Activated CD8-positive, alpha-beta memory T cell treated with anti-CD3 and anti-CD28 coated beads, Interleukin-2, amount 10 ng/mL, durations not matched to agents 7 days and 5 days (primary cell): ENCODE measurements around the gene LRRC10B. TPM values are rescaled to one million over a fixed set of nuclear protein-coding genes. Genes with fewer than 3 reads are reported as not detected.
A peak's percentile ranks its signal among the peaks of the same experiment; 100 is the strongest.

Experiments
- ATAC-seq: fragments of 150-1000 bp; cut with Tn5 transposase; one replicate; pipeline ENCODE4 v1.10.0; 2021; ENCODE audit warnings: moderate library complexity
- CTCF ChIA-PET: fragments of 350-600 bp; sonication (Branson Sonifier 250); formaldehyde crosslinking; loops from one replicate; lab custom pipeline; 2021; ENCODE audit warnings: antibody characterized with exemption; lab: Charles Lee
- DNase-seq: peaks from one replicate; pipeline ENCODE4 v3.0.0-alpha.2; 2020
- H3K27ac Mint-ChIP-seq: one replicate; pipeline ENCODE4 v1.8.0; 2021; ENCODE audit warnings: mild to moderate bottlenecking, mixed read lengths
- H3K27me3 Mint-ChIP-seq: one replicate; pipeline ENCODE4 v1.8.0; 2021; ENCODE audit warnings: mixed read lengths
- H3K36me3 Mint-ChIP-seq: one replicate; pipeline ENCODE4 v1.8.0; 2021; ENCODE audit warnings: mild to moderate bottlenecking, mixed read lengths
- H3K4me1 Mint-ChIP-seq: one replicate; pipeline ENCODE4 v1.8.0; 2021; ENCODE audit warnings: mixed read lengths
- H3K4me3 Mint-ChIP-seq: one replicate; pipeline ENCODE4 v1.8.0; 2021; ENCODE audit warnings: mild to moderate bottlenecking, moderate library complexity, mixed read lengths
- H3K9me3 Mint-ChIP-seq: one replicate; pipeline ENCODE4 v1.8.0; 2022; ENCODE audit warnings: low read depth, mixed read lengths
- total RNA-seq, 2 experiments: library from RNA; stranded (reverse); gene quantifications; one replicate each; pipeline ENCODE4 v1.2.3, GENCODE V29; 2021

Gene LRRC10B
- total RNA-seq, 2 experiments from 2014 or later, result 0.09 TPM; not detected in 1

- Mint-ChIP-seq H3K4me3 (no peak overlapping the region), H3K36me3 (peaks cover 3% of the 10 kb centered on the region), H3K27me3 (no peaks in the 10 kb centered on the region), H3K4me1 (no peaks in the 10 kb centered on the region), H3K27ac (no peak overlapping the region), H3K9me3 (no peaks in the 10 kb centered on the region)
- CTCF ChIA-PET, result interaction anchor here (1.5 to 1.9 kb wide), 2 partner anchors 7 to 12 kb away, joined by 3 to 6 read pairs; no protein-coding TSS in a partner anchor
- DNase-seq, result no peak
- no peak for ATAC-seq
Observed at GRCh38 chr11:61489833-61490721, 18.5 kb upstream of the LRRC10B start.

DNA sequence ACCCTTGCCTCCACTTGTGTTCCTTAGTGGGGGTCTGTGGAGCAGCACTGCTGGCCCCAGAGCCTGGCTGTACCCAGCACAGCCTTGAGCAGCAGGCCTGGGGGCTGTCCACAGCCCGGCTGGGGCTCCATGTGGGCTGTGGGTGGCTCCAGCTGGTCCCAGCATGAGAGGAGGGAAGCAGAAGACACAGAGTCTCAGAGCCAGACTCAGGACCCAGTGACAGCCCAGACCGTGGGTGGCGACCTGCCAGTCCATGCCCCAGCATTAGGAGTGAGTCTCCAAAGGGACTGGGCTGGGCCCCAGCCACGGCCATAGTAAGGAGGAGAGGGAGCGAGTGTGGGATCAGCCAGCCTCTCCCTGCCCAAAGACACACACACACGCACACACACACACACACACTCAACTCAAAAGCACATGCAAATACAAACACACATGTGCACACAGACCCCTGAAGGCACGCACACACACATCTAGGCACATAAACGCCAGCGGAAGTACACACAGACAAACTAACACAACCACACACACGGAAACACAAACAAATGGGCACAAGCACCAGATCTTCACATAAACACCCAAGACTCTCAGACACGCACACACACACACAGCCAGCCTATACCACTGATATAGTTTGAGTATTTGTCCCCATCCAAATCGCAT lies 16.7 kb upstream of the LRRC10B start:
- no peak for DNase-seq
- Mint-ChIP-seq H3K4me1 (no peaks in the 10 kb centered on the region), H3K9me3 (no peaks in the 10 kb centered on the region), H3K27me3 (no peaks in the 10 kb centered on the region), H3K4me3 (no peak overlapping the region), H3K27ac (no peak overlapping the region), H3K36me3 (peaks cover 3% of the 10 kb centered on the region)
- CTCF ChIA-PET, result interaction anchor here (0.8 kb wide), 1 partner anchor 25 kb away, joined by 3 read pairs; no protein-coding TSS in a partner anchor
- ATAC-seq, result no peak

- DNase-seq, result no peak
- Mint-ChIP-seq H3K27ac (no peak overlapping the region), H3K9me3 (no peaks in the 10 kb centered on the region), H3K4me1 (no peaks in the 10 kb centered on the region), H3K36me3 (no peaks in the 10 kb centered on the region), H3K27me3 (no peaks in the 10 kb centered on the region), H3K4me3 (no peak overlapping the region)
- no peak for ATAC-seq
- CTCF ChIA-PET, result interaction anchor here (1.1 to 1.7 kb wide), 3 partner anchors 12 to 37 kb away, joined by 3 to 4 read pairs (median 3); no protein-coding TSS in a partner anchor
Observed at GRCh38 chr11:61494381-61494961, 14.1 kb upstream of the LRRC10B start.

DNA sequence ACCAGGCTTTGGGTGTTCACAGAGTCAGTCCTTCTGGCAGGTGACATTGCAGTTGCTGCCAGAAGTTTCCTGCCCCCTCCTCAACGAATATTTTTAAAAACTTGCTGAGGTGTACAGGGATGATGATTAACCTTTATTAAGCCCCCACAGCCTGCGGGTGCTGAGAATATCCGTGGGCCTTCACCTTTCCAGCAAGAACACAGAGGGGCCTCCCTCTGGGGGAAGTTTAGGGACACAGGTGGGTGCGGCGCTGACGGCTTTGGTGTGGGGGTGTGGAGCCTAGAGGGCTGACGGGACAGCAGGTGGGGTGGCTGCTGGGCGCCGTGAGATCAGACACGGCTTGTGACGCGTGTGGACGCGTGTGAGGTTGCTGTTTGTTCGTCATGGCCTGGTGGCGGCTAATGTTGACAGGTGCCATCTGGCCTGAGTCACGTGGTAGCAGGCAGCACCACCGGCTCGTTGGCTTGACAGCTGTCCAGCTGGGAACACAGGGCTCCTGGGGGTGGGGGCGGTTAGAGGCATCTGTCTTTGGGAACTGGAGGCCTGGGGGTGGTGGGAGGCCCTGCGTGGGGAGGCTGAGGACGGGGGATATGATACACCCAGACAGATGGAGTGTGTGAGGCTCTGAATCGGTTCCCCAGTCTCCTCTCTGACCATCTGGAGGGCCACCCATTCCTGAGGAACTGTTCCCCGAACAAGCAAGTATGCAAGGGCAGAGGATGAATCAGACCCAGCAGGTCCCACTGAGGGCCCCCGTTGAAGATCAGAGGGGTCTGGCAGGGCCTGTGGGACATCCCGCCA lies 12.5 kb upstream of the LRRC10B start:
- H3K27me3 Mint-ChIP-seq, result no peaks in the 10 kb centered on the region
- no peaks in the 10 kb centered on the region for H3K9me3 Mint-ChIP-seq
- H3K36me3 Mint-ChIP-seq, result no peaks in the 10 kb centered on the region
- CTCF ChIA-PET, result interaction anchor here (1.7 kb wide), 1 partner anchor 17 kb away, joined by 4 read pairs; no protein-coding TSS in a partner anchor
- no peak overlapping the region for H3K27ac Mint-ChIP-seq
- H3K4me3 Mint-ChIP-seq, result no peak overlapping the region
- H3K4me1 Mint-ChIP-seq, result no peaks in the 10 kb centered on the region
- DNase-seq (no peak), ATAC-seq (no peak)

DNA sequence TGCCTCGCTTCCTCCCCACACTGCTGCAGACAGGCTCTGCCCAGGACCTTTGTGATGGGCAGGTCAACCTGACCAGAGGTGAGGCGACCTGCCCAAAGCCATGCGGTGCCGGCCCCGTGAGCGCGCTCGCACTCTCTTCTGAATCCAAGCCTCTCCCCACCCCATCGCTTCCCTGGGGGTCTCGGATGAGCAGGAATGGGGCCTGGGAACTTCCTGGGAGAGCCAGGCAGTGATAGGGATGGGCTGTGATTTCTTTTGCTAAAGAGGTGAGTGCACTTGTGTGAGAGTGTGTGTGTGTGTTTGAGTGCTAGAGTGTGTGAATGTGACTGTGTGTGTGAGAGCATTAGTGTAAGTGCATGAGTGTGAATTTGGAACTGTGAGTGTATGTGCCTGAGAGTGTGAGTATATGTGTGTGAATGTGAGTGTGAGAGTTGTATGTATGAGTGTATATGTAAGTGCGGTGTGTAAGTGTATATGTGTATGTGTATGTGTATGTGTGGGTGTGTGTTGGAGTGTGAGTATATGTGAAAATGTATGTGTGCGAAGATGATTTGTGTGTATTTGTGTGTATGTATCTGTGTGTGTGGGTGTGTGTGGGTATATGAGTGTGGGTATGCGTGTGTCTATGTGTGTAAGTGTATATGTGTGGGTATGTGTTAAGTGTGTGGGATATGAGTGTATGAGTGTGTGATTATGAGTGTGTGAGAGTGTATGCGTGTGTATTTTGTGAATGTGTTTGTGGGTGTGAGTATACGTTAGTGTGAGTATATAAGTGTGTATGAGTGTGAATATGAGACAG lies 11.7 kb upstream of the LRRC10B start:
- no peaks in the 10 kb centered on the region for H3K9me3 Mint-ChIP-seq
- no peak overlapping the region for H3K4me3 Mint-ChIP-seq
- H3K4me1 Mint-ChIP-seq, result no peaks in the 10 kb centered on the region
- DNase-seq (no peak), ATAC-seq (no peak)
- no peaks in the 10 kb centered on the region for H3K27me3 Mint-ChIP-seq
- no peak overlapping the region for H3K27ac Mint-ChIP-seq
- H3K36me3 Mint-ChIP-seq, result no peaks in the 10 kb centered on the region
- CTCF ChIA-PET, result no interaction called here

DNA sequence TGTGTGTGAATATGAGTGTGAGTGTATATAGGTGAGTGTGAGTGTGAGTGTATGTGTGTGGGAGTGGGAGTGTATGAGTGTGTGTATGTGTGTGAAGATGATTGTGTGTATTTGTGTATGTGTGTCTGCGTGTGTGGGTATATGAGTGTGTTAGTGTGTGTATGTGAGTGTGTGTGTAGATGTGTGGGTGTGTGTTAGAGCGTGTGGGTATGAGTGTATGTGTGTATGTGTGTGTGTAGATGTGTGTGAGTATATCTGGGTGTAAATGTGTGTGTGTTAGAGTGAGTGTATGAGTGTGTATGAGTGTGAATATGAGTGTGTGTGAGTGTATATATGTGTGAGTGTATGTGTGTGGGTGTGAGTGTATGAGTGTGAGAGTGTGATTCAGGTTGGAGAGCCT lies 11.1 kb upstream of the LRRC10B start:
- no peak overlapping the region for H3K27ac Mint-ChIP-seq
- no peaks in the 10 kb centered on the region for H3K9me3 Mint-ChIP-seq
- DNase-seq (no peak), ATAC-seq (no peak)
- CTCF ChIA-PET, result interaction anchor here (1.0 kb wide), 1 partner anchor 19 kb away, joined by 3 read pairs; no protein-coding TSS in a partner anchor
- no peaks in the 10 kb centered on the region for H3K36me3 Mint-ChIP-seq
- H3K4me1 Mint-ChIP-seq, result no peaks in the 10 kb centered on the region
- H3K27me3 Mint-ChIP-seq, result no peaks in the 10 kb centered on the region
- no peak overlapping the region for H3K4me3 Mint-ChIP-seq

- no peaks in the 10 kb centered on the region for H3K27me3 Mint-ChIP-seq
- CTCF ChIA-PET, result interaction anchor here (1.0 kb wide), 1 partner anchor 19 kb away, joined by 3 read pairs; no protein-coding TSS in a partner anchor
Observed at GRCh38 chr11:61497876-61498275, 10.7 kb upstream of the LRRC10B start.

GRCh38 chr11:61498767-61499341 lies 9.7 kb upstream of the LRRC10B start:
- DNase-seq (no peak), ATAC-seq (no peak)
- Mint-ChIP-seq H3K4me3 (no peak overlapping the region), H3K27ac (no peak overlapping the region), H3K9me3 (no peaks in the 10 kb centered on the region), H3K27me3 (no peaks in the 10 kb centered on the region), H3K36me3 (no peaks in the 10 kb centered on the region), H3K4me1 (peaks cover 5% of the 10 kb centered on the region)
- CTCF ChIA-PET, result interaction anchor here (0.7 kb wide), 1 partner anchor 67 kb away, joined by 3 read pairs; no protein-coding TSS in a partner anchor

More at GRCh38 chr11:61497876-61498275, 10.7 kb upstream of the LRRC10B start:
- Mint-ChIP-seq H3K4me3 (no peak overlapping the region), H3K4me1 (no peaks in the 10 kb centered on the region), H3K27ac (no peak overlapping the region), H3K36me3 (no peaks in the 10 kb centered on the region), H3K9me3 (no peaks in the 10 kb centered on the region)
- ATAC-seq (no peak), DNase-seq (no peak)

DNA sequence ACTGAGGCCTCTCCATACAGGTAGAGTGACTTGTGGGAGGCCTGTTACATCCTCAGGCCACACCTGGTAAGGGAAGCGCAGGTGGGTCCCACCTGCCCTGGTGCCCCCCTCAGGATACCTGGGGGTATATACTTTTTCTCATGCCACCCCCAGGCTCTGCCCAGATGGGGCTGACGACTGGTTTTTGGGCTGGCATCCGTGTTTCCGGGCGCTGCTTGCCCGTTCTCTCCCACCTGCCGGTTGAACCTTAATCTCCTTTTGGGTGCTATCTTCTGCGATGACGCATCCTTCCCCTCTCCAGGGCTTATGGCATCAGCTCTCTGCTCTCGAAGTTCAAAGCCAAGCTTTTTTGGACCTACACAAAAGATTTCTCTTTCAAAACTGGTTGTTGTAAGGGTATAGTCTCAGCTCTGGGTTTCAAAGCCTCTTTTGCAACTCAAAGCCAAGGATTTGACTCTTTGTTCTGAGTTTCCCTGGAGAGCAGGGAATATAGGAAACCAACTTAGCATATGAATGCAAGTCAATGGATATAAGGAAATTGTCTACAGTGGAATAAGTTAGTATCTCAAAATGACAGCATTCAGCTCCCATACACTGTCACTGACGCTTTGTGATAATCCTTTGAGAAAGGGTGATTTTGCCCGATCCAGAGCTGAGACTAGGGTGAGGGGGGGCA lies 8.6 kb upstream of the LRRC10B start:
- Mint-ChIP-seq H3K9me3 (no peaks in the 10 kb centered on the region), H3K27me3 (peaks cover 4% of the 10 kb centered on the region), H3K4me1 (peaks cover 6% of the 10 kb centered on the region), H3K36me3 (no peaks in the 10 kb centered on the region), H3K27ac (no peak overlapping the region), H3K4me3 (no peak overlapping the region)
- ATAC-seq (no peak), DNase-seq (no peak)
- CTCF ChIA-PET, result interaction anchor here (0.9 to 3.8 kb wide), 4 partner anchors 17 to 164 kb away, joined by 3 to 25 read pairs (median 4); no protein-coding TSS in a partner anchor

DNA sequence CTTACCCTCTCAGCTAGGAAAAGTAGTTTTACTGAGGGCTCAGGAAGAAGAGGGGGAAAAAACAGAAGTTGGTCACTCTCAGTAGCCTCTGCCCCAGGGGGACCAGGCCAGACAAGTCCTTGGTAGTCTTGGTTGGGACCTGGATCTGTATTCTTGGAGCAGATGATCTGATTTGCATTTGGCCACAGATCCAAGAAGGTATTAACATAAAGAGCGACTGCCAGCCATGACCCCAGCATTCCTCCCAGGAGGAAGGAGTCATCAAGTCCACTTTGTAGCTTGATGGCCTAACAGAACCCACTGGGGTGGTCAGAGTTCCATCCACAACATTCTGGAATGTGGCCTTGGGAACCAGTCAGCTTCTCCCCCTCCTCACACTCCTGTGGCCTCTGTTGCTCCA lies 6.0 kb upstream of the LRRC10B start:
- CTCF ChIA-PET, result interaction anchor here (1.0 to 3.8 kb wide), 3 partner anchors 14 to 20 kb away, joined by 4 to 25 read pairs (median 5); no protein-coding TSS in a partner anchor
- H3K4me3 Mint-ChIP-seq, result no peak overlapping the region
- H3K27ac Mint-ChIP-seq, result no peak overlapping the region
- DNase-seq, result no peak
- no peaks in the 10 kb centered on the region for H3K9me3 Mint-ChIP-seq
- H3K4me1 Mint-ChIP-seq, result peaks cover 6% of the 10 kb centered on the region
- peaks cover 27% of the 10 kb centered on the region for H3K27me3 Mint-ChIP-seq
- no peak for ATAC-seq
- no peaks in the 10 kb centered on the region for H3K36me3 Mint-ChIP-seq

DNA sequence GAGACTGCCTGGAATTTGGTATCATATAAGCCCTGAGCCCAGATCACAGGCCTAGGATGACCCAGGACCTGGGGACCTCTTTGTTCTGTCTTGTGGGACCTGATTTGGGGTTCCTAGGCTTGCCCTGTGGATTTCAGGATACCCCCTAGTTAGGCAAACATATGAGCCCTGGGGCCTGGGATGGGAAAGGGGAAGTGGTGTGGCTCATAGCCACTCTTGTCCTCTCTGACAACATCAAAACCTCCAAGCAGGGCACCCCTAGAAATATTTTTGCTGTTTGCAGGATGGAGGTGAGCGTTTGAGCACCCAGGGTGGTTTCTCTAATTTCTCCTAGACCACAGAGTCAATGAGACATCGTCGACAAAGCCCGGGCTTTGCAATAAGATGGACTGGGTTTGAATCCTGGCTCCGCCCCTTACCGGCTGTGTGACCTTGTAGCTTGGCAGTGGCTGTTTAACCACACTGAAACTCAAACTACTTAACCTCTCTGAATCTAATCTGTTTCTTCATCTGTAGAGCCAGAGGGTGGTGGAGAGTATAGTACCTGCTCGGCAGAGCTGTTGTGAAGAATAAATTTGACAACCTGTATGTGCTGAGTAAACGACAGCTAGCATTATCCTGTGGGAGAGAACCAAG lies 5.3 kb upstream of the LRRC10B start:
- H3K27ac Mint-ChIP-seq, result peak overlapping the region; percentile 15

More for the DNA sequence above, 5.3 kb upstream of the LRRC10B start:
- CTCF ChIA-PET, result interaction anchor here (3.8 kb wide), 1 partner anchor 14 kb away, joined by 25 read pairs; no protein-coding TSS in a partner anchor
- H3K27me3 Mint-ChIP-seq, result peaks cover 34% of the 10 kb centered on the region
- no peaks in the 10 kb centered on the region for H3K9me3 Mint-ChIP-seq
- H3K4me3 Mint-ChIP-seq, result no peak overlapping the region
- ATAC-seq, result peak; percentile 58
- DNase-seq, result peak; percentile 51
- no peaks in the 10 kb centered on the region for H3K36me3 Mint-ChIP-seq
- peaks cover 10% of the 10 kb centered on the region for H3K4me1 Mint-ChIP-seq
